ENCODE data around the gene METAP1. TPM values are rescaled to one million over a fixed set of nuclear protein-coding genes. Genes with fewer than 3 reads are reported as not detected.

The METAP1 gene
- total RNA-seq, 1 donor from 2014 or later = 31.5 TPM

GRCh38 chr4:98958065-98958464 lies 37.5 kb upstream of the METAP1 start:
- no peak overlapping the region for H3K4me3 ChIP-seq
- intact Hi-C loops (cut with DNase I) = no loop called here
- no peaks in the 10 kb centered on the region for H3K9me3 ChIP-seq
- no peaks in the 10 kb centered on the region for H3K4me1 ChIP-seq
- H3K36me3 ChIP-seq = no peaks in the 10 kb centered on the region
- no peak overlapping the region for H3K27ac ChIP-seq
- TF ChIP-seq, protein P1, sequence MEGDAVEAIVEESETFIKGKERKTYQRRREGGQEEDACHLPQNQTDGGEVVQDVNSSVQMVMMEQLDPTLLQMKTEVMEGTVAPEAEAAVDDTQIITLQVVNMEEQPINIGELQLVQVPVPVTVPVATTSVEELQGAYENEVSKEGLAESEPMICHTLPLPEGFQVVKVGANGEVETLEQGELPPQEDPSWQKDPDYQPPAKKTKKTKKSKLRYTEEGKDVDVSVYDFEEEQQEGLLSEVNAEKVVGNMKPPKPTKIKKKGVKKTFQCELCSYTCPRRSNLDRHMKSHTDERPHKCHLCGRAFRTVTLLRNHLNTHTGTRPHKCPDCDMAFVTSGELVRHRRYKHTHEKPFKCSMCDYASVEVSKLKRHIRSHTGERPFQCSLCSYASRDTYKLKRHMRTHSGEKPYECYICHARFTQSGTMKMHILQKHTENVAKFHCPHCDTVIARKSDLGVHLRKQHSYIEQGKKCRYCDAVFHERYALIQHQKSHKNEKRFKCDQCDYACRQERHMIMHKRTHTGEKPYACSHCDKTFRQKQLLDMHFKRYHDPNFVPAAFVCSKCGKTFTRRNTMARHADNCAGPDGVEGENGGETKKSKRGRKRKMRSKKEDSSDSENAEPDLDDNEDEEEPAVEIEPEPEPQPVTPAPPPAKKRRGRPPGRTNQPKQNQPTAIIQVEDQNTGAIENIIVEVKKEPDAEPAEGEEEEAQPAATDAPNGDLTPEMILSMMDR (IDR thresholded peaks at IDR 0.05) = no peak
- no peaks in the 10 kb centered on the region for H3K27me3 ChIP-seq (ENCODE audit: low read depth)
- DNase-seq (no peak), ATAC-seq (no peak)

GRCh38 chr4:98959411-98959810 lies 36.1 kb upstream of the METAP1 start:
- DNase-seq = no peak
- TF ChIP-seq, protein P1 (IDR thresholded peaks at IDR 0.05) = no peak
- H3K4me1 ChIP-seq = no peaks in the 10 kb centered on the region
- intact Hi-C loops (cut with DNase I) = no loop called here
- no peak overlapping the region for H3K4me3 ChIP-seq
- H3K27ac ChIP-seq = no peak overlapping the region
- H3K36me3 ChIP-seq = no peaks in the 10 kb centered on the region
- H3K9me3 ChIP-seq = no peaks in the 10 kb centered on the region
- ATAC-seq = no peak
- H3K27me3 ChIP-seq (ENCODE audit: low read depth) = no peaks in the 10 kb centered on the region

DNA sequence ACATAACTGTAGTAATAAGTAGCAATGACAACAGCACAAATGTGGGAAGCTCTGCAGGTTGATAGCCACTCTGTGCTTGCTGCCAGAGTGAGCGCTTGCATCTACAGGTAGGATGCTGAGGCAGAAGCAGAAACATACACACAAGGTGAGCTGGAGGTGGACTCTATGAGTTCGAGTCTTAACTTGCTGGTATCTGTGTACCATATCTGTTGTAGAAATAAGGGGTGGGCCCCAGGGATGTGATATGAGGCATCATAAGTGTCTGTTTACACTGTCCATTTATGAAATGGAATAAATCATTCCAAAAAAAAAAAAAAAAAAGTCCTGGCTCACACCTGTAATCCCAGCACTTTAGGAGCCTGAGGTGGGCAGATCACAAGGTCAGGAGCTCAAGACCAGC lies 33.8 kb upstream of the METAP1 start:
- Histone ChIP-seq H3K36me3 (no peaks in the 10 kb centered on the region), H3K4me3 (no peak overlapping the region), H3K9me3 (no peaks in the 10 kb centered on the region), H3K4me1 (no peaks in the 10 kb centered on the region), H3K27me3 (ENCODE audit: low read depth) (no peaks in the 10 kb centered on the region), H3K27ac (no peak overlapping the region)
- no peak for DNase-seq
- intact Hi-C loops (cut with DNase I) = no loop called here
- no peak for ATAC-seq
- TF ChIP-seq, protein P1 (IDR thresholded peaks at IDR 0.05) = no peak

GRCh38 chr4:98963538-98964433 lies 31.7 kb upstream of the METAP1 start:
- DNase-seq (no peak), ATAC-seq (no peak)
- Histone ChIP-seq H3K27me3 (ENCODE audit: low read depth) (no peaks in the 10 kb centered on the region), H3K4me1 (no peaks in the 10 kb centered on the region), H3K36me3 (no peaks in the 10 kb centered on the region), H3K27ac (no peak overlapping the region), H3K4me3 (no peak overlapping the region), H3K9me3 (no peaks in the 10 kb centered on the region)
- TF ChIP-seq, protein P1 (IDR thresholded peaks at IDR 0.05) = no peak
- intact Hi-C loops (cut with DNase I) = no loop called here

GRCh38 chr4:98966926-98967325 lies 28.6 kb upstream of the METAP1 start:
- TF ChIP-seq, protein P1 (IDR thresholded peaks at IDR 0.05) = no peak
- intact Hi-C loops (cut with DNase I) = no loop called here
- H3K4me1 ChIP-seq = no peaks in the 10 kb centered on the region
- DNase-seq = no peak
- H3K9me3 ChIP-seq = no peaks in the 10 kb centered on the region
- H3K27me3 ChIP-seq (ENCODE audit: low read depth) = no peaks in the 10 kb centered on the region
- no peaks in the 10 kb centered on the region for H3K36me3 ChIP-seq
- no peak overlapping the region for H3K27ac ChIP-seq
- ATAC-seq = no peak
- no peak overlapping the region for H3K4me3 ChIP-seq
